ENCODE measurements around the gene POFUT1. TPM values are rescaled to one million over a fixed set of nuclear protein-coding genes. Genes with fewer than 3 reads are reported as not detected.
"Not testable (repeated sequence)": the region's sequence is repeated elsewhere in the genome, so short reads cannot be mapped to it uniquely, and the experiment has no call there.

The POFUT1 gene
- total RNA-seq, 1 experiment from 2014 or later, result 29.4 TPM

GRCh38 chr20:32167552-32167951 is 40.1 kb upstream of the POFUT1 start:
- POLR2A ChIA-PET, result no interaction called here
- H3K36me3 Mint-ChIP-seq, result peaks cover 27% of the 10 kb centered on the region
- no peaks in the 10 kb centered on the region for H3K27me3 Mint-ChIP-seq (ENCODE audit: low read depth)
- CTCF ChIA-PET, result no interaction called here
- H3K27ac Mint-ChIP-seq, result no peak overlapping the region
- no peak for ATAC-seq
- no peak for TF ChIP-seq ZNF396 (CRISPR knock-in tag; IDR thresholded peaks at IDR 0.05; ENCODE audit: borderline replicate concordance)
- no peak for TF ChIP-seq NFATC4 (CRISPR knock-in tag; IDR thresholded peaks at IDR 0.05)
- TF ChIP-seq RELA (CRISPR knock-in tag; IDR thresholded peaks at IDR 0.05; ENCODE audit: borderline replicate concordance), result no peak
- TF ChIP-seq NFYB (CRISPR knock-in tag; conservative IDR thresholded peaks at IDR 0.05; ENCODE audit: low read depth), result no peak
- TF ChIP-seq, protein P1, sequence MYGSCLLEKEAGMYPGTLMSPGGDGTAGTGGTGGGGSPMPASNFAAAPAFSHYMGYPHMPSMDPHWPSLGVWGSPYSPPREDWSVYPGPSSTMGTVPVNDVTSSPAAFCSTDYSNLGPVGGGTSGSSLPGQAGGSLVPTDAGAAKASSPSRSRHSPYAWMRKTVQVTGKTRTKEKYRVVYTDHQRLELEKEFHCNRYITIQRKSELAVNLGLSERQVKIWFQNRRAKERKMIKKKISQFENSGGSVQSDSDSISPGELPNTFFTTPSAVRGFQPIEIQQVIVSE (CRISPR knock-in tag; IDR thresholded peaks at IDR 0.05; ENCODE audit: borderline replicate concordance), result no peak
- TF ChIP-seq ATF3 (CRISPR knock-in tag; conservative IDR thresholded peaks at IDR 0.05), result no peak
- TF ChIP-seq, protein P2, sequence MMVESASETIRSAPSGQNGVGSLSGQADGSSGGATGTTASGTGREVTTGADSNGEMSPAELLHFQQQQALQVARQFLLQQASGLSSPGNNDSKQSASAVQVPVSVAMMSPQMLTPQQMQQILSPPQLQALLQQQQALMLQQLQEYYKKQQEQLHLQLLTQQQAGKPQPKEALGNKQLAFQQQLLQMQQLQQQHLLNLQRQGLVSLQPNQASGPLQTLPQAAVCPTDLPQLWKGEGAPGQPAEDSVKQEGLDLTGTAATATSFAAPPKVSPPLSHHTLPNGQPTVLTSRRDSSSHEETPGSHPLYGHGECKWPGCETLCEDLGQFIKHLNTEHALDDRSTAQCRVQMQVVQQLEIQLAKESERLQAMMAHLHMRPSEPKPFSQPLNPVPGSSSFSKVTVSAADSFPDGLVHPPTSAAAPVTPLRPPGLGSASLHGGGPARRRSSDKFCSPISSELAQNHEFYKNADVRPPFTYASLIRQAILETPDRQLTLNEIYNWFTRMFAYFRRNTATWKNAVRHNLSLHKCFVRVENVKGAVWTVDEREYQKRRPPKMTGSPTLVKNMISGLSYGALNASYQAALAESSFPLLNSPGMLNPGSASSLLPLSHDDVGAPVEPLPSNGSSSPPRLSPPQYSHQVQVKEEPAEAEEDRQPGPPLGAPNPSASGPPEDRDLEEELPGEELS (CRISPR knock-in tag; IDR thresholded peaks at IDR 0.05), result no peak
- no peak for TF ChIP-seq CBFB (CRISPR knock-in tag; IDR thresholded peaks at IDR 0.05; ENCODE audit: low read depth)
- TF ChIP-seq, protein P3, sequence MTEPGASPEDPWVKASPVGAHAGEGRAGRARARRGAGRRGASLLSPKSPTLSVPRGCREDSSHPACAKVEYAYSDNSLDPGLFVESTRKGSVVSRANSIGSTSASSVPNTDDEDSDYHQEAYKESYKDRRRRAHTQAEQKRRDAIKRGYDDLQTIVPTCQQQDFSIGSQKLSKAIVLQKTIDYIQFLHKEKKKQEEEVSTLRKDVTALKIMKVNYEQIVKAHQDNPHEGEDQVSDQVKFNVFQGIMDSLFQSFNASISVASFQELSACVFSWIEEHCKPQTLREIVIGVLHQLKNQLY (CRISPR knock-in tag; IDR thresholded peaks at IDR 0.05), result no peak
- no peak for TF ChIP-seq TEAD1 (CRISPR knock-in tag; IDR thresholded peaks at IDR 0.05)
- TF ChIP-seq, protein P4, sequence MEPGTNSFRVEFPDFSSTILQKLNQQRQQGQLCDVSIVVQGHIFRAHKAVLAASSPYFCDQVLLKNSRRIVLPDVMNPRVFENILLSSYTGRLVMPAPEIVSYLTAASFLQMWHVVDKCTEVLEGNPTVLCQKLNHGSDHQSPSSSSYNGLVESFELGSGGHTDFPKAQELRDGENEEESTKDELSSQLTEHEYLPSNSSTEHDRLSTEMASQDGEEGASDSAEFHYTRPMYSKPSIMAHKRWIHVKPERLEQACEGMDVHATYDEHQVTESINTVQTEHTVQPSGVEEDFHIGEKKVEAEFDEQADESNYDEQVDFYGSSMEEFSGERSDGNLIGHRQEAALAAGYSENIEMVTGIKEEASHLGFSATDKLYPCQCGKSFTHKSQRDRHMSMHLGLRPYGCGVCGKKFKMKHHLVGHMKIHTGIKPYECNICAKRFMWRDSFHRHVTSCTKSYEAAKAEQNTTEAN (CRISPR knock-in tag; IDR thresholded peaks at IDR 0.05), result no peak
- TF ChIP-seq SOX15 (CRISPR knock-in tag; IDR thresholded peaks at IDR 0.05), result no peak
- TF ChIP-seq FOXP1 (CRISPR knock-in tag; IDR thresholded peaks at IDR 0.05; ENCODE audit: borderline replicate concordance), result no peak
- no peak for TF ChIP-seq GABPB1 (CRISPR knock-in tag; IDR thresholded peaks at IDR 0.05)
- no peak overlapping the region for H3K4me3 Mint-ChIP-seq
- no peaks in the 10 kb centered on the region for H3K9me3 Mint-ChIP-seq
- peaks cover 11% of the 10 kb centered on the region for H3K4me1 Mint-ChIP-seq
- no peak for DNase-seq (ENCODE audit: low spot score)

DNA sequence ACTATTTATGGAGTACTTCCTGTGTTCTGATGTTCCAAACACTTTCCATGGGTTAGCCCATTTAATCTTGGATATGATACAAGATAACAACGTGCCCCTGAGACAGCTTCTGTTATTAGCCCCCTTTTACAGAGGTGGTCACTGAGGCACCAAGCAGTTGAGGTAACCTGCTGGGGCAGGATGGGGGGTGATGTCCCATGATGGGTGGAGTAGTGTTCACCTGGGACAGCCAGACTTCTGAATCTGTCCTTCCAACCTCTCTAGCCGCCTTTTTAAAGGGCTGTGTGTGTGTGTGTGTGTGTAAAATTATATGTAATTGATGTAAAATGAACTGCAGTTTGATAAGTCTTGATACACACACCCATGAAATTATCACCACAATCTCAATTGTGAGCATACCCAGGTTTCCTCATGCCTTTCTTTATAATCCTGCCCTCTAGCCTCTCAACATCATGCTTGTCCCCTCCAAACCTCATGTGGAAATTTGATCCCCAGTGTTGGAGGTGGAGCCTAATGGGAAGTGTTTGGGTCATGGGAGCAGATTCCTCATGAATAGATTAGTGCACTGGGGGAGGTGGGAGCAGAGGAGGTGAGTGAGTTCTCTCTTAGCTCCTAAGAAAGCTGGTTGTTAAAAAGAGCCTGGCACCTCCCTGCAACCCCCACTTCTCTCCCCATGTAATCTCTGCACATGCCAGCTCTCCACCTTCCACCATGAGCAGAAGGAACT is 39.3 kb upstream of the POFUT1 start:
- peak overlapping the region; percentile 58 for H3K27ac Mint-ChIP-seq
- ATAC-seq (peak; percentile 96), DNase-seq (ENCODE audit: low spot score) (peak; percentile 31)
- H3K4me1 Mint-ChIP-seq, result peaks cover 11% of the 10 kb centered on the region
- POLR2A ChIA-PET, result interaction anchor here (0.7 kb wide), 1 partner anchor 55 kb away, joined by 3 read pairs; no protein-coding TSS in a partner anchor
- no peaks in the 10 kb centered on the region for H3K27me3 Mint-ChIP-seq (ENCODE audit: low read depth)
- CTCF ChIA-PET, result interaction anchor here (0.8 kb wide), 1 partner anchor 197 kb away, joined by 3 read pairs; no protein-coding TSS in a partner anchor
- H3K9me3 Mint-ChIP-seq, result no peaks in the 10 kb centered on the region
- peaks cover 25% of the 10 kb centered on the region for H3K36me3 Mint-ChIP-seq
- TF ChIP-seq RELA (CRISPR knock-in tag; IDR thresholded peaks at IDR 0.05; ENCODE audit: borderline replicate concordance) (no peak), USF1 (CRISPR knock-in tag; IDR thresholded peaks at IDR 0.05) (0 out of 2 replicates have a peak, but pooled peaks have one; percentile 12), SOX15 (CRISPR knock-in tag; IDR thresholded peaks at IDR 0.05) (no peak)
- no peak overlapping the region for H3K4me3 Mint-ChIP-seq

DNA sequence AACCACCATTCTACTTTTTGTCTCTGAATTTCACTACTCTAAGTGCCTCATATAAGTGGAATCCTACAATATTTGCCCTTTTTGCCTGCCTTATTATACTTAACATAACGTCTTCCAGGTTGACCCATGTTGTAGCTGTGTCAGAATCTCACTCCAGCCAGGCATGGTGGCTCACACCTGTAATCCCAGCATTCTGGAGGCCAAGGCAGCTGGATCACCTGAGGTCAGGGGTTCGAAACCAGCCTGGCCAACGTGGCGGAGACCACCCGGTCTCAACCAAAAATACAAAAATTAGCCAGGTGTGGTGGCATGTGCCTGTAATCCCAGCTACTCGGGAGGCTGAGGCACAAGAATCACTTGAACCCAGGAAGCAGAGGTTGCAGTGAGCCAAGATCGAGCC is 30.0 kb upstream of the POFUT1 start:
- DNase-seq (ENCODE audit: low spot score); H3K36me3 Mint-ChIP-seq; H3K27ac Mint-ChIP-seq; H3K4me3 Mint-ChIP-seq; CTCF ChIA-PET; H3K27me3 Mint-ChIP-seq (ENCODE audit: low read depth); POLR2A ChIA-PET; H3K4me1 Mint-ChIP-seq; ATAC-seq: not testable (repeated sequence)
- H3K9me3 Mint-ChIP-seq, result peaks cover 19% of the 10 kb centered on the region
